HEK293 (cell line): ENCODE results near the gene CXCL16.

Experiments used
- CTCF ChIA-PET: fragments of 350-600 bp; formaldehyde crosslinking; extraction: SDS; loops from one replicate; lab custom pipeline; 2021; ENCODE audit warnings: antibody characterized with exemption; lab: Yijun Ruan, JAX
- POLR2A ChIA-PET: fragments of 300-600 bp; formaldehyde crosslinking; extraction: SDS; loops from one replicate; lab custom pipeline; 2020; ENCODE audit warnings: antibody characterized with exemption, inconsistent platforms; lab: Yijun Ruan, JAX
- H3K27ac ChIP-seq: fragments of 200-500 bp; sonication (Bioruptor generic); 2 replicates; pipeline ENCODE4 v1.5.1; 2014; ENCODE audit warnings: low read depth, low read length, control low read depth, inconsistent platforms; ENCODE audit errors: extremely low read depth
- H3K36me3 ChIP-seq, 2 experiments: fragments of 200-500 bp in 1 of 2; sonication (Bioruptor generic) in 1 of 2; 1 replicate in 1 of 2; 2 replicates in 1 of 2; pipeline ENCODE4 v1.5.1; 2014 to 2017; ENCODE audit warnings: inconsistent platforms in 2 of 2, low read length in 2 of 2; ENCODE audit not compliant: control insufficient read depth in 2 of 2, insufficient read depth in 1 of 2
- H3K4me1 ChIP-seq: fragments of 200-500 bp; sonication (Bioruptor generic); 2 replicates; pipeline ENCODE4 v1.5.1; 2014; ENCODE audit warnings: mild to moderate bottlenecking, low read length, inconsistent platforms; ENCODE audit not compliant: control insufficient read depth, insufficient read depth
- H3K4me3 ChIP-seq: 2 replicates; pipeline ENCODE4 v1.5.1; 2011; ENCODE audit warnings: low read depth, mild to moderate bottlenecking, control low read depth, low read length, moderate library complexity
- H3K9me3 ChIP-seq: fragments of 200-500 bp; sonication (Bioruptor generic); 2 replicates; pipeline ENCODE4 v1.5.1; 2014; ENCODE audit warnings: low read depth, low read length, inconsistent platforms; ENCODE audit not compliant: control insufficient read depth, insufficient read depth
- BCL6B ChIP-seq: fragments of 450-650 bp; formaldehyde crosslinking; IDR thresholded peaks from 2 replicates; pipeline ENCODE4 v1.5.1; 2017; ENCODE audit warnings: missing biosample characterization, missing genetic modification characterization
- EGR2 ChIP-seq: fragments of 450-650 bp; formaldehyde crosslinking; IDR thresholded peaks from 2 replicates; pipeline ENCODE4 v1.5.1; 2016; ENCODE audit warnings: low read depth, missing biosample characterization, missing genetic modification characterization
- IKZF3 ChIP-seq: fragments of 450-650 bp; IDR thresholded peaks from 2 replicates; pipeline ENCODE4 v1.5.0; 2018; ENCODE audit warnings: missing biosample characterization, mild to moderate bottlenecking, missing genetic modification characterization, moderate library complexity
- KLF8 ChIP-seq: fragments of 450-650 bp; formaldehyde crosslinking; IDR thresholded peaks from 2 replicates; pipeline ENCODE4 v1.5.1; 2016; ENCODE audit warnings: missing biosample characterization, missing genetic modification characterization
- OSR2 ChIP-seq: fragments of 450-650 bp; formaldehyde crosslinking; IDR thresholded peaks from 2 replicates; pipeline ENCODE4 v1.5.1; 2016; ENCODE audit warnings: missing biosample characterization, missing genetic modification characterization
- PRDM10 ChIP-seq: fragments of 450-650 bp; formaldehyde crosslinking; IDR thresholded peaks from 2 replicates; pipeline ENCODE4 v1.5.1; 2016; ENCODE audit warnings: missing biosample characterization, missing genetic modification characterization
- PRDM2 ChIP-seq: fragments of 450-650 bp; formaldehyde crosslinking; IDR thresholded peaks from 2 replicates; pipeline ENCODE4 v1.5.1; 2016; ENCODE audit warnings: missing biosample characterization, missing genetic modification characterization, borderline replicate concordance
- PRDM4 ChIP-seq: fragments of 450-650 bp; formaldehyde crosslinking; IDR thresholded peaks from 2 replicates; pipeline ENCODE4 v1.5.1; 2017; ENCODE audit warnings: missing biosample characterization, missing genetic modification characterization
- ZNF324 ChIP-seq: fragments of 450-650 bp; formaldehyde crosslinking; IDR thresholded peaks from 2 replicates; pipeline ENCODE4 v1.5.1; 2016; ENCODE audit warnings: missing biosample characterization, missing genetic modification characterization
- ZNF398 ChIP-seq: fragments of 450-650 bp; formaldehyde crosslinking; IDR thresholded peaks from 2 replicates; pipeline ENCODE4 v1.5.1; 2017; ENCODE audit warnings: missing biosample characterization, missing genetic modification characterization
- ZNF521 ChIP-seq: fragments of 450-650 bp; formaldehyde crosslinking; IDR thresholded peaks from 2 replicates; pipeline ENCODE4 v1.5.1; 2017; ENCODE audit warnings: missing biosample characterization, mild to moderate bottlenecking, missing genetic modification characterization
- ZNF548 ChIP-seq: fragments of 450-650 bp; formaldehyde crosslinking; IDR thresholded peaks from 2 replicates; pipeline ENCODE4 v1.5.1; 2016; ENCODE audit warnings: missing biosample characterization, missing genetic modification characterization

The CXCL16 gene

GRCh38 chr17:4721203-4722135, 18.3 kb downstream of the CXCL16 start (continued):
- no peak for TF ChIP-seq BCL6B (tag by site-specific recombination)
- TF ChIP-seq KLF8 (tag by site-specific recombination): peak; percentile 82
- 0 out of 2 replicates have a peak, but pooled peaks have one; percentile 18 for TF ChIP-seq PRDM4 (tag by site-specific recombination)
- peak; percentile 81 for TF ChIP-seq PRDM10

GRCh38 chr17:4720787-4721186, 18.9 kb downstream of the CXCL16 start:
- no peaks in the 10 kb centered on the region for H3K9me3 ChIP-seq
- H3K4me3 ChIP-seq: no peak overlapping the region
- H3K27ac ChIP-seq: peak overlapping the region; percentile 63; the same call in 1 of the 2 replicates
- peaks cover 4 to 48% of the 10 kb centered on the region in 2 experiments; a peak in 2 of 3 replicates for H3K36me3 ChIP-seq
- ChIA-PET POLR2A (interaction anchor here (0.7 to 1.7 kb wide), 4 partner anchors 10 to 17 kb away, joined by 4 to 10 read pairs (median 5); partner anchors contain the start of genes MED11 and PELP1), CTCF (interaction anchor here (0.8 to 2.5 kb wide), 3 partner anchors 11 to 182 kb away, joined by 3 to 16 read pairs (median 5); partner anchors contain the start of genes ARRB2, CHRNE and GLTPD2)
- TF ChIP-seq ZNF324 (no peak), ZNF398 (peak; percentile 81), EGR2 (tag by site-specific recombination) (no peak), OSR2 (tag by site-specific recombination) (no peak), ZNF548 (tag by site-specific recombination) (no peak), PRDM2 (tag by site-specific recombination) (no peak), IKZF3 (tag by site-specific recombination) (peak; percentile 27; the same call in 1 of the 2 replicates), ZNF521 (tag by site-specific recombination) (no peak)
- peaks cover 31% of the 10 kb centered on the region for H3K4me1 ChIP-seq
